ENCODE measurements around the gene WDR89.

- TF ChIP-seq CTCF (conservative IDR thresholded peaks at IDR 0.05) (no peak), EZH2 (IDR thresholded peaks at IDR 0.05; ENCODE audit: low read depth) (no peak)
Observed at GRCh38 chr14:63670692-63671091, 29.0 kb upstream of the WDR89 start.

All from PC-9 (cell line).